Progenitor cell of endocrine pancreas (in vitro differentiated cells): ENCODE measurements around the gene RUNX3. TPM values are rescaled to one million over a fixed set of nuclear protein-coding genes. Genes with fewer than 3 reads are reported as not detected.

ENCODE experiments used
- DNase-seq: peaks from one replicate; pipeline ENCODE4 v3.0.0; 2021; ENCODE audit warnings: low spot score; ENCODE audit not compliant: unreplicated experiment
- H3K27ac Mint-ChIP-seq: 2 replicates; pipeline ENCODE4 v1.8.0; 2021; ENCODE audit warnings: mild to moderate bottlenecking, moderate library complexity, mixed read lengths
- H3K27me3 Mint-ChIP-seq: 2 replicates; pipeline ENCODE4 v1.8.0; 2021; ENCODE audit warnings: mixed read lengths
- H3K36me3 Mint-ChIP-seq: 2 replicates; pipeline ENCODE4 v1.8.0; 2022; ENCODE audit warnings: mixed read lengths; ENCODE audit not compliant: insufficient read depth
- H3K4me1 Mint-ChIP-seq: 2 replicates; pipeline ENCODE4 v1.8.0; 2021; ENCODE audit warnings: low read depth, mixed read lengths
- H3K4me3 Mint-ChIP-seq: 2 replicates; pipeline ENCODE4 v1.8.0; 2021; ENCODE audit warnings: low read depth, mild to moderate bottlenecking, moderate library complexity, mixed read lengths
- H3K9me3 Mint-ChIP-seq: 2 replicates; pipeline ENCODE4 v1.8.0; 2021; ENCODE audit warnings: low read depth, mixed read lengths
- total RNA-seq: library from RNA; stranded (reverse); gene quantifications from 2 replicates; pipeline ENCODE4 v1.2.1, GENCODE V29; 2021
- TF ChIP-seq, protein P1 (sequence below): fragments of 200-600 bp; sonication (generic); IDR thresholded peaks from one replicate; pipeline ENCODE4 v1.5.0; 2021; ENCODE audit warnings: antibody characterized with exemption, mild to moderate bottlenecking; ENCODE audit not compliant: unreplicated experiment

The RUNX3 gene
- total RNA-seq, 1 donor from 2014 or later: not detected

DNA sequence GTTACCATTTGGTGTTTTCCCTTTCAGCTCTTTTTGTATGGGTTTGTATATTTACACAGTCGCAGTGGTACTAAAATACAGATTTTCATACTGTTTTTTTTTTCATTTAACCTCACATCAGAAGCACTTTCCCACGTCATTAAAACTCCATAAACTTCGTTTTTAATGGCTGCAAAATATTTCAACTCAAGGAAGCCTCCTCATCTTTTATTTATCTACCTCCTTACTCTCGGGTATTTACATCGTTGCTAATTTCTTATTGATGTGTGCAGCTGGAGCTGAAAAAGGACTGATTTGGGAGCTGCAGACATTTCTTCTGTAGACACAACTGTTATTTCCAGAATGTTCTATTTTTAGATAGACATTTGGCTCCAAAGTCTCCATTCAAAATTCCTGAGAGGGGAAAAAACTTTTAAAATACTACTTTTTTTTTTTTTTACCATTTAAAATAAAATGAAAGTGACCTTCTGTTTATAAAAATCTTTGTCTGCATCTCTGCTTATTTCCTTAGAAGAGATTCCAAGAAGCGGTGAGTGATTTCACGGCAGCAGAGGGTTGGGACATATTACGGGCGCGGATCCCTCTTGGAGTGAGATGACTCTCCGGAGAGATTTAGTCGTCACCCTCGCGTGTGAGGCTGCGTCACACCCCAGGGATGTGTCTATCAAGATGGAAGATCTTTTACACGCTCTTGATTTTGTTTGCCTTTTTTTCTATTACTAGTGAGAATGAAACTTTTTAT, 10.1 kb downstream of the RUNX3 start:
- no peak for DNase-seq
- TF ChIP-seq, protein P1, sequence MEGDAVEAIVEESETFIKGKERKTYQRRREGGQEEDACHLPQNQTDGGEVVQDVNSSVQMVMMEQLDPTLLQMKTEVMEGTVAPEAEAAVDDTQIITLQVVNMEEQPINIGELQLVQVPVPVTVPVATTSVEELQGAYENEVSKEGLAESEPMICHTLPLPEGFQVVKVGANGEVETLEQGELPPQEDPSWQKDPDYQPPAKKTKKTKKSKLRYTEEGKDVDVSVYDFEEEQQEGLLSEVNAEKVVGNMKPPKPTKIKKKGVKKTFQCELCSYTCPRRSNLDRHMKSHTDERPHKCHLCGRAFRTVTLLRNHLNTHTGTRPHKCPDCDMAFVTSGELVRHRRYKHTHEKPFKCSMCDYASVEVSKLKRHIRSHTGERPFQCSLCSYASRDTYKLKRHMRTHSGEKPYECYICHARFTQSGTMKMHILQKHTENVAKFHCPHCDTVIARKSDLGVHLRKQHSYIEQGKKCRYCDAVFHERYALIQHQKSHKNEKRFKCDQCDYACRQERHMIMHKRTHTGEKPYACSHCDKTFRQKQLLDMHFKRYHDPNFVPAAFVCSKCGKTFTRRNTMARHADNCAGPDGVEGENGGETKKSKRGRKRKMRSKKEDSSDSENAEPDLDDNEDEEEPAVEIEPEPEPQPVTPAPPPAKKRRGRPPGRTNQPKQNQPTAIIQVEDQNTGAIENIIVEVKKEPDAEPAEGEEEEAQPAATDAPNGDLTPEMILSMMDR: no peak
- no peak overlapping the region for H3K27ac Mint-ChIP-seq
- H3K27me3 Mint-ChIP-seq: peaks cover 43% of the 10 kb centered on the region
- H3K9me3 Mint-ChIP-seq: no peaks in the 10 kb centered on the region
- no peaks in the 10 kb centered on the region for H3K4me1 Mint-ChIP-seq
- no peak overlapping the region for H3K4me3 Mint-ChIP-seq
- H3K36me3 Mint-ChIP-seq: no peaks in the 10 kb centered on the region

DNA sequence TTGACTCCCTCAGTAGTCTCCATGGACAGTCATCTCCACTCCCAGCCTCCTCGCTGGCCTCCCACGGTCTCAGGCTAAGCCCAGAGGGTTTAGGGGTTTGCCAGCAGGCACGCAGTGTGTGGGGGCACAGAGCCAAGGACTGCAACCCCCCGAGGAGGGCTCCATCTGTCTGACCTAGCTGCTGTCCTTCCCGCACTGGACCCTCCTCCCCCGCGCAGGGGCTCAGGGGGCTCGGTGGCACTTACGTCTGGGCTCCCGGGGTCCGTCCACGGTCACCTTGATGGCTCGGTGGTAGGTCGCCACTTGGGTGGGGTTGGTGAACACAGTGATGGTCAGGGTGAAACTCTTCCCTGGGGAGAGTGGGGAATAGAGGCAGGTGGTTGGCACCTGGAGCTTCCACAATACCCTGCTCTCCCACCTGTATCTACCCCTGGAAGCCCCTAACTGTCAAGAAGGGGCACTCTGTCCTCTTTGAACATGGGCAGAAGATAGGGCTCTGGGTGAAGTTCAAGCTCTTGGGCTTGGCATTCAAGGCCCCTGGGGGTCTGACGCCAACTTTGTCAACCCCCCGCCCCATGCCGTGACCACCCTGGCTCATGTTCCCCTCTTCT, 11.0 kb downstream of the RUNX3 start:
- no peaks in the 10 kb centered on the region for H3K36me3 Mint-ChIP-seq
- no peak overlapping the region for H3K27ac Mint-ChIP-seq
- H3K9me3 Mint-ChIP-seq: no peaks in the 10 kb centered on the region
- H3K4me1 Mint-ChIP-seq: no peaks in the 10 kb centered on the region
- no peak for DNase-seq
- H3K4me3 Mint-ChIP-seq: no peak overlapping the region
- H3K27me3 Mint-ChIP-seq: peaks cover 37% of the 10 kb centered on the region
- TF ChIP-seq, protein P1: no peak

DNA sequence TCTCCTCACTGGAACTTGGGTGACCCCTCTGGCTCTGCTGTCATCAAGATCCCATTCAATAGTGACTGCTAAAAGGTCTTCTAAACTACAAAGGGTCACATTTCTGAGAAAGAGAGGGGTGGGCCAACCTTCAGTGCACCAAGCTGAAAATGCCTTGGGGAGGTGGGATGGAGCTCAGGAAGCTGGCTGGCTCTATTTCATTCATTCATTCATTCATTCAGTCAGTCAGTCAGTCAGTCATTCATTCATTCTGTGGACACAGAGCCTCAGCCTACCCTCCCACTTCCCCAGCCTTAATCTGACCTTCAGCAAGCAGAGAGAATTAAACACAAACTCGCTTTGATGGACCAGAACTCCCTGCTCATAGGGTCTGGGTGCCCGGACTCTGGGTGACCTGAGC, 11.7 kb downstream of the RUNX3 start:
- Mint-ChIP-seq H3K9me3 (no peaks in the 10 kb centered on the region), H3K36me3 (no peaks in the 10 kb centered on the region), H3K4me3 (no peak overlapping the region), H3K27me3 (peaks cover 31% of the 10 kb centered on the region), H3K27ac (no peak overlapping the region), H3K4me1 (no peaks in the 10 kb centered on the region)
- DNase-seq: no peak
- TF ChIP-seq, protein P1: no peak

DNA sequence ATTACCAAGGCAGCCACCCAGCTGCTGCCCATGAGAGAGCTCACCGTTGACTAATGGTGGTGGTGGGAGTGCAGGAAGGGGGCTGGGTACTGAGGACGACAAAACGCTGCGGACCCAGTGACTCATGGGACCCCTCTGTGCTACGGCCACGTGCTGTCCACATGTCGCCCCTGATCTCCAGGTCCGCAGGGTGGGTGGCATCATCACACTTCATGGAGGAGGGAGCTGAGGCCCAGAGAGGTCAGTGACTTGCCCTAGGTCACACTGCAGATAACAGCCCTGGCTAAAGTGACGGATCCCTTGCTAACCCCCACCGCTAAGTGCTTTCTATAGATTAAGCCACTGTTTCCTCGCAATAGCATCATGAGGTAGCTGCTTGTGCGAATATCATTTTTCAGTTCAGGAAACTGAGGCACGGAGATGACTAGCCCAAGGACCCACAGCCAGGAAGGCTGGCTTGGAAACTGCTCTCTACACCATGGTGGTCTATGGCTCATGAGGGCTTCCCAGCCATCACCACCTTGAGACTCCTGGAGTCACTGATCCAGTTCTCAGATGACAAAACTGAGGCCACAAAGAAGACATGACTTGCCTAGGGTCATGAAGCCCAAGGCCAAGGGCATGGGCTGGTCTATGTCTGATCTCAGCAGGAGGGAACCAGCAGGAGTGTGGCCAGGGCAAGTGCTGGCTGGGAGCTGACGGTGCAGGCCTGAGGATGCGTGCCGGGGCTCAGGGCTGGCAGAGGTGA, 12.6 kb downstream of the RUNX3 start:
- Mint-ChIP-seq H3K9me3 (no peaks in the 10 kb centered on the region), H3K4me1 (no peaks in the 10 kb centered on the region), H3K27me3 (peaks cover 32% of the 10 kb centered on the region), H3K4me3 (no peak overlapping the region), H3K36me3 (no peaks in the 10 kb centered on the region), H3K27ac (no peak overlapping the region)
- TF ChIP-seq, protein P1: no peak
- no peak for DNase-seq

DNA sequence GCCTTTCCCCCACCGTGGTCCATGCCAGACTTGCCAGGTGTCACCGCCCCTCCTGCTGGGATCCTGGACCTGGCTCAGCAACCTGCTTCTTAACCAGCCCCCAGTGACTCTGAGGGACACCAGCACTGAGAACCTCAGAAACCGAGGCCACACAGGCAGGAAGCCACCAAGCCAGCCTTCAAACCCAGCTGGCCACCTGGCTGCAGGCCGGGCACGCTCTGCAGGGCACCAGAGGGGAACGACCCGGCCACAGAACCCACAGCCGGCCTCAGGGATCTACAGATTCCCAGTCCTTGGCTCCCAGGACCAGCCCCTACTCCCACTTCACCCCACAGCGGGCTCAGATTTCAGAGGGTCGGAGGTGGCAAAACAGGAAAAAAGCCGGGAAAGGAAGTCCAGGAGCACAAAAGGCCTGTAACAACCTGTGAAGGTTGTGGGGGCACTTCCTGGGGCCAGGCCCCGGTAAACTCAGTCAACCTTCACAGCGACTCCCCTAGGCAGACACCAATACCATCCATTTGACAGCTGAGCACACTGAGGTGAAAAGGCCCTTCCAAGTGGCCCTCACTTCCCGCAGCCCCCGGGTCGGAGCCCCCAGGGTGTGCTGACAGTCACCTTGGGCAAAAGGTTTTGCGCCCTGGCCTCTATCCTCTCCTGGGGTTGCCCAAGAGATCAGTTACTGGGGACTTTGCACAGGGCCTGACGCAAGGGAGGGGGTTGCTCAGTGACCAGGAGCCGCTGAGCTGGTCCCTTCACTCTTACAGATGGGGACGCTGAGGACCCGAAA, 14.1 kb downstream of the RUNX3 start:
- TF ChIP-seq, protein P1: no peak
- Mint-ChIP-seq H3K4me1 (no peaks in the 10 kb centered on the region), H3K36me3 (no peaks in the 10 kb centered on the region), H3K27me3 (peaks cover 25% of the 10 kb centered on the region), H3K27ac (no peak overlapping the region), H3K4me3 (no peak overlapping the region), H3K9me3 (no peaks in the 10 kb centered on the region)
- DNase-seq: no peak
